K562 (cell line): ENCODE results near the gene NUP210. TPM values are rescaled to one million over a fixed set of nuclear protein-coding genes. Genes with fewer than 3 reads are reported as not detected.
A peak's percentile ranks its signal among the peaks of the same experiment; 100 is the strongest.

Experiments
- CXXC5 ChIP-seq: fragments of 250-450 bp; sonication (Bioruptor Pico); IDR thresholded peaks from 2 replicates; pipeline ENCODE4 v1.8.0; 2022; ENCODE audit warnings: inconsistent platforms, mild to moderate bottlenecking, moderate library complexity
- HCFC1 ChIP-seq: IDR thresholded peaks from 2 replicates; pipeline ENCODE4 v1.6.1; 2012; ENCODE audit warnings: low read depth, low read length, improper control_type of control experiment
- HNRNPK ChIP-seq: fragments of 200-400 bp; formaldehyde crosslinking; IDR thresholded peaks from one replicate; pipeline ENCODE4 v1.6.1; 2018; ENCODE audit warnings: mild to moderate bottlenecking, low read depth, low read length; ENCODE audit not compliant: poor library complexity, severe bottlenecking
- KDM1A ChIP-seq, 2 experiments: fragments of 450-650 bp; IDR thresholded peaks; 2 replicates each; pipeline ENCODE4 v1.6.1; 2016; ENCODE audit warnings: mild to moderate bottlenecking in 2 of 2
- KDM5B ChIP-seq: fragments of 200-600 bp; sonication (generic); IDR thresholded peaks from 2 replicates; pipeline ENCODE4 v1.6.1; 2012; ENCODE audit warnings: low read depth, mild to moderate bottlenecking, moderate library complexity, low read length, control low read depth, inconsistent platforms; ENCODE audit not compliant: insufficient replicate concordance
- RBM14 ChIP-seq: fragments of 200-400 bp; formaldehyde crosslinking; IDR thresholded peaks from 2 replicates; pipeline ENCODE4 v1.6.1; 2018; ENCODE audit warnings: low read depth, mild to moderate bottlenecking, low read length, moderate library complexity, borderline replicate concordance; ENCODE audit not compliant: insufficient read depth
- TBL1XR1 ChIP-seq, 2 experiments: IDR thresholded peaks; 2 replicates each; pipeline ENCODE4 v1.6.1; 2012; ENCODE audit warnings: improper control_type of control experiment in 2 of 2, low read length in 2 of 2, mild to moderate bottlenecking in 1 of 2
- ZNF3 ChIP-seq: fragments of 250-450 bp; sonication (Bioruptor Pico); IDR thresholded peaks from 2 replicates; pipeline ENCODE4 v1.5.0; 2021; ENCODE audit warnings: mild to moderate bottlenecking, moderate library complexity
- ZNF668 ChIP-seq: fragments of 250-450 bp; sonication (Bioruptor Pico); IDR thresholded peaks from 2 replicates; pipeline ENCODE4 v1.8.0; 2022; ENCODE audit warnings: mild to moderate bottlenecking, inconsistent platforms
- polyA plus RNA-seq, 8 experiments: library from polyadenylated mRNA; depleted of rRNA in 4 of 8; stranded (reverse) in 5 of 8; unstranded in 3 of 8; fragments of >200 nt; fragmentation: Nextera tagmentation in 2 of 8; fragmentation: Illumina TruSeq in 1 of 8; extraction: Ambion mirVana in 2 of 8; extraction: Trizol in 1 of 8; gene quantifications; 2 replicates each; pipeline versions ENCODE4 v1.2.1 to v1.2.3, GENCODE V29; 2011 to 2014; ENCODE audit warnings: inconsistent platforms in 1 of 8, missing spikeins in 1 of 8
- total RNA-seq, 7 experiments: library from RNA; depleted of rRNA in 6 of 7; stranded (reverse); fragments of >200 nt in 6 of 7; fragmentation: Illumina TruSeq in 2 of 7; extraction: Trizol in 2 of 7; gene quantifications; 2 replicates each; pipeline versions ENCODE4 v1.2.1 to v1.2.3, GENCODE V29; 2011 to 2021; ENCODE audit warnings: low replicate concordance in 1 of 7
- TF ChIP-seq, protein P1 (sequence below): fragments of 450-650 bp; IDR thresholded peaks from 2 replicates; pipeline ENCODE4 v1.6.1; 2016; ENCODE audit warnings: mild to moderate bottlenecking, moderate library complexity
- TF ChIP-seq, protein P2 (sequence below), 2 experiments: fragments of 450-650 bp in 1 of 2; sonication (generic) in 1 of 2; formaldehyde crosslinking in 1 of 2; IDR thresholded peaks in 1 of 2; conservative IDR thresholded peaks in 1 of 2; 2 replicates each; pipeline versions ENCODE4 v1.6.1 to v1.8.1; 2016 to 2023; ENCODE audit warnings: mild to moderate bottlenecking in 2 of 2, moderate library complexity in 2 of 2, inconsistent platforms in 1 of 2, missing genetic modification reagents in 1 of 2

Gene NUP210
- total and polyA plus RNA-seq, 9 of the 15 experiments (the other 6 are each of a cell fraction or from before 2014, with no cell fraction given), result 1.2 to 138 (median 44.0) TPM

DNA sequence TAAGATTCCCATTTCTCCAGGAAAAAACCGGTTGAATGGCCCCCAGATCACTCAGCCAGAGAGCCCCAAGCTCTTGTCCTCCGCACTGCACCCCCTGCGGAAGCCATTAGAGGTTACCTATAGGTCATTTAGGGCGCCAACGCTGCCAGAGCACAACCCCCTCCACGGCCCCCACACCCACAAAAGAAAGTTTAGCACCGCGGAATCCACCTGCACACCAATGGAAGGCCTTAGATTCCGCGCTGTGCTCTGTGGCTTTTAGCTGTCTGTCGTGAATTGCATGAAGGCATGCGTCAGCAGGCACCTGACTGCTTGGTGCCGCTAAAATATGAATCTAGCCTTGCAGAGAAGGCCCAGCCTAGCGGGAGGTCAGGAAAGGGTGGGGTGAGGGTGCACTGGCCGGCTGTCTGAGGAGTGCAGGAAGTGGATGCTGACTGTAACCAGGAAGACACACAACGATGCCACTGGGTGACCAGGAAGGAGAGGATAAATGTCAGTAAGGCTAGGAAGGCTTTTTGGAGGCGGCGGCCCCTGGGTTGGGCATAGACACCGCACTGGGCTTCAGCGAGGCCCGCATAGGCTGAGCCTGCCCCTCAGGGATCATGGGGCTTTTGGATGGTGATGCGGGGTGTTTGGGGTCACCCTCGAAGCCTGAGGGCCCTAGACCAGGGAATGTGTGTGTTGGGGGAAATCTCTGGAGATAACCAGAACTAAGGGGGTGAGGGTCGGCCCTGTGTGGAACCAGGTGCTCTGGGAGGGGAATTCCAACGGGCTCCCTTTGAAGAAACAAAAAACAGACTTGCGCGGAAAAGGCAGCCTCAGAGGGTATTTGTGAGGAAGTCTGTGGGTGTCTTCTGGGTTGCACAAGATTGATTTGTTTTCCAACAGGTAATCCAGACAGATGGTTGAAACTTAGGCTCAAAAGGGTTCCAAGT, 976 bp upstream of the NUP210 start (continued):
- TF ChIP-seq, protein P1, sequence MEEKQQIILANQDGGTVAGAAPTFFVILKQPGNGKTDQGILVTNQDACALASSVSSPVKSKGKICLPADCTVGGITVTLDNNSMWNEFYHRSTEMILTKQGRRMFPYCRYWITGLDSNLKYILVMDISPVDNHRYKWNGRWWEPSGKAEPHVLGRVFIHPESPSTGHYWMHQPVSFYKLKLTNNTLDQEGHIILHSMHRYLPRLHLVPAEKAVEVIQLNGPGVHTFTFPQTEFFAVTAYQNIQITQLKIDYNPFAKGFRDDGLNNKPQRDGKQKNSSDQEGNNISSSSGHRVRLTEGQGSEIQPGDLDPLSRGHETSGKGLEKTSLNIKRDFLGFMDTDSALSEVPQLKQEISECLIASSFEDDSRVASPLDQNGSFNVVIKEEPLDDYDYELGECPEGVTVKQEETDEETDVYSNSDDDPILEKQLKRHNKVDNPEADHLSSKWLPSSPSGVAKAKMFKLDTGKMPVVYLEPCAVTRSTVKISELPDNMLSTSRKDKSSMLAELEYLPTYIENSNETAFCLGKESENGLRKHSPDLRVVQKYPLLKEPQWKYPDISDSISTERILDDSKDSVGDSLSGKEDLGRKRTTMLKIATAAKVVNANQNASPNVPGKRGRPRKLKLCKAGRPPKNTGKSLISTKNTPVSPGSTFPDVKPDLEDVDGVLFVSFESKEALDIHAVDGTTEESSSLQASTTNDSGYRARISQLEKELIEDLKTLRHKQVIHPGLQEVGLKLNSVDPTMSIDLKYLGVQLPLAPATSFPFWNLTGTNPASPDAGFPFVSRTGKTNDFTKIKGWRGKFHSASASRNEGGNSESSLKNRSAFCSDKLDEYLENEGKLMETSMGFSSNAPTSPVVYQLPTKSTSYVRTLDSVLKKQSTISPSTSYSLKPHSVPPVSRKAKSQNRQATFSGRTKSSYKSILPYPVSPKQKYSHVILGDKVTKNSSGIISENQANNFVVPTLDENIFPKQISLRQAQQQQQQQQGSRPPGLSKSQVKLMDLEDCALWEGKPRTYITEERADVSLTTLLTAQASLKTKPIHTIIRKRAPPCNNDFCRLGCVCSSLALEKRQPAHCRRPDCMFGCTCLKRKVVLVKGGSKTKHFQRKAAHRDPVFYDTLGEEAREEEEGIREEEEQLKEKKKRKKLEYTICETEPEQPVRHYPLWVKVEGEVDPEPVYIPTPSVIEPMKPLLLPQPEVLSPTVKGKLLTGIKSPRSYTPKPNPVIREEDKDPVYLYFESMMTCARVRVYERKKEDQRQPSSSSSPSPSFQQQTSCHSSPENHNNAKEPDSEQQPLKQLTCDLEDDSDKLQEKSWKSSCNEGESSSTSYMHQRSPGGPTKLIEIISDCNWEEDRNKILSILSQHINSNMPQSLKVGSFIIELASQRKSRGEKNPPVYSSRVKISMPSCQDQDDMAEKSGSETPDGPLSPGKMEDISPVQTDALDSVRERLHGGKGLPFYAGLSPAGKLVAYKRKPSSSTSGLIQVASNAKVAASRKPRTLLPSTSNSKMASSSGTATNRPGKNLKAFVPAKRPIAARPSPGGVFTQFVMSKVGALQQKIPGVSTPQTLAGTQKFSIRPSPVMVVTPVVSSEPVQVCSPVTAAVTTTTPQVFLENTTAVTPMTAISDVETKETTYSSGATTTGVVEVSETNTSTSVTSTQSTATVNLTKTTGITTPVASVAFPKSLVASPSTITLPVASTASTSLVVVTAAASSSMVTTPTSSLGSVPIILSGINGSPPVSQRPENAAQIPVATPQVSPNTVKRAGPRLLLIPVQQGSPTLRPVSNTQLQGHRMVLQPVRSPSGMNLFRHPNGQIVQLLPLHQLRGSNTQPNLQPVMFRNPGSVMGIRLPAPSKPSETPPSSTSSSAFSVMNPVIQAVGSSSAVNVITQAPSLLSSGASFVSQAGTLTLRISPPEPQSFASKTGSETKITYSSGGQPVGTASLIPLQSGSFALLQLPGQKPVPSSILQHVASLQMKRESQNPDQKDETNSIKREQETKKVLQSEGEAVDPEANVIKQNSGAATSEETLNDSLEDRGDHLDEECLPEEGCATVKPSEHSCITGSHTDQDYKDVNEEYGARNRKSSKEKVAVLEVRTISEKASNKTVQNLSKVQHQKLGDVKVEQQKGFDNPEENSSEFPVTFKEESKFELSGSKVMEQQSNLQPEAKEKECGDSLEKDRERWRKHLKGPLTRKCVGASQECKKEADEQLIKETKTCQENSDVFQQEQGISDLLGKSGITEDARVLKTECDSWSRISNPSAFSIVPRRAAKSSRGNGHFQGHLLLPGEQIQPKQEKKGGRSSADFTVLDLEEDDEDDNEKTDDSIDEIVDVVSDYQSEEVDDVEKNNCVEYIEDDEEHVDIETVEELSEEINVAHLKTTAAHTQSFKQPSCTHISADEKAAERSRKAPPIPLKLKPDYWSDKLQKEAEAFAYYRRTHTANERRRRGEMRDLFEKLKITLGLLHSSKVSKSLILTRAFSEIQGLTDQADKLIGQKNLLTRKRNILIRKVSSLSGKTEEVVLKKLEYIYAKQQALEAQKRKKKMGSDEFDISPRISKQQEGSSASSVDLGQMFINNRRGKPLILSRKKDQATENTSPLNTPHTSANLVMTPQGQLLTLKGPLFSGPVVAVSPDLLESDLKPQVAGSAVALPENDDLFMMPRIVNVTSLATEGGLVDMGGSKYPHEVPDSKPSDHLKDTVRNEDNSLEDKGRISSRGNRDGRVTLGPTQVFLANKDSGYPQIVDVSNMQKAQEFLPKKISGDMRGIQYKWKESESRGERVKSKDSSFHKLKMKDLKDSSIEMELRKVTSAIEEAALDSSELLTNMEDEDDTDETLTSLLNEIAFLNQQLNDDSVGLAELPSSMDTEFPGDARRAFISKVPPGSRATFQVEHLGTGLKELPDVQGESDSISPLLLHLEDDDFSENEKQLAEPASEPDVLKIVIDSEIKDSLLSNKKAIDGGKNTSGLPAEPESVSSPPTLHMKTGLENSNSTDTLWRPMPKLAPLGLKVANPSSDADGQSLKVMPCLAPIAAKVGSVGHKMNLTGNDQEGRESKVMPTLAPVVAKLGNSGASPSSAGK, result peak; percentile 98
- no peak for TF ChIP-seq HNRNPK
- peak; percentile 64 for TF ChIP-seq KDM5B
- TF ChIP-seq KDM1A (IDR thresholded peaks at IDR 0.05), result peak in 1 of 2 experiments; percentile 58; a peak in 1 of 4 replicates
- TF ChIP-seq RBM14, result no peak
- TF ChIP-seq, protein P2, sequence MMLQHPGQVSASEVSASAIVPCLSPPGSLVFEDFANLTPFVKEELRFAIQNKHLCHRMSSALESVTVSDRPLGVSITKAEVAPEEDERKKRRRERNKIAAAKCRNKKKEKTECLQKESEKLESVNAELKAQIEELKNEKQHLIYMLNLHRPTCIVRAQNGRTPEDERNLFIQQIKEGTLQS (IDR thresholded peaks at IDR 0.05), result peak; percentile 80
- TF ChIP-seq, protein P2 (CRISPR knock-in tag; conservative IDR thresholded peaks at IDR 0.05), result no peak; the same call in 1 of the 2 replicates
- peak; percentile 75; the same call in 1 of the 2 replicates for TF ChIP-seq ZNF668
- peak; percentile 14 for TF ChIP-seq CXXC5
- peak; percentile 44 for TF ChIP-seq HCFC1
- 0 out of 4 replicates have a peak, but pooled peaks of 1 of the 2 experiments have one; percentile 25 for TF ChIP-seq TBL1XR1 (IDR thresholded peaks at IDR 0.05; ENCODE audit: low read length in 2 of 2)
- TF ChIP-seq ZNF3 (CRISPR knock-in tag), result no peak
